GM19035 (cell line): ENCODE results near the gene MCF2L2.
A peak's percentile ranks its signal among the peaks of the same experiment; 100 is the strongest.
"Not testable (repeated sequence)": the region's sequence is repeated elsewhere in the genome, so short reads cannot be mapped to it uniquely, and the experiment has no call there.

Experiments used
- ATAC-seq: cut with Tn5 transposase; IDR thresholded peaks from one replicate; pipeline ENCODE4 v1.9.1; 2021; ENCODE audit not compliant: unreplicated experiment

Gene MCF2L2

GRCh38 chr3:183396662-183397391 lies 31.6 kb downstream of the MCF2L2 start:
- no peak for ATAC-seq

- ATAC-seq: no peak
Observed at GRCh38 chr3:183394150-183394549, 34.3 kb downstream of the MCF2L2 start.

GRCh38 chr3:183393625-183394024 lies 34.8 kb downstream of the MCF2L2 start:
- ATAC-seq: no peak

GRCh38 chr3:183392186-183393034 lies 36.0 kb downstream of the MCF2L2 start:
- ATAC-seq: no peak

DNA sequence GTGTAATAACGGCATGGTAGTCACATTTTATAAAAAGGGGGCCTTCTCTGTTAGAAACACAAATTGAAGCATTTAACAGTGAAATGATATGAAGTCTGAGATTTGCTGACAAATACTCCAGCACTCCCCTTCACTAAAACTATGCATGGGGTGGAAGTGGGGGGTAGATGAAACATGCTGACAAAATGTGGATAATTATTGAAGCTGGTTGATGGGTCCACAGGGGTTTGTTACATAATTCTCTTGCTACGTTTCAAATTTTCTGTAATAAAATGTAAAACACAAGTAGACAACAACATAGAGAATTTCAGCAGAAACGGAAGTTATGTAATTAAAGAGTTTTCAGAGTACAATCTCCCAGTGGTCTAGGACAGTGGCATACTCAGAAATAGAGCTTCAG lies 37.0 kb downstream of the MCF2L2 start:
- ATAC-seq: no peak

DNA sequence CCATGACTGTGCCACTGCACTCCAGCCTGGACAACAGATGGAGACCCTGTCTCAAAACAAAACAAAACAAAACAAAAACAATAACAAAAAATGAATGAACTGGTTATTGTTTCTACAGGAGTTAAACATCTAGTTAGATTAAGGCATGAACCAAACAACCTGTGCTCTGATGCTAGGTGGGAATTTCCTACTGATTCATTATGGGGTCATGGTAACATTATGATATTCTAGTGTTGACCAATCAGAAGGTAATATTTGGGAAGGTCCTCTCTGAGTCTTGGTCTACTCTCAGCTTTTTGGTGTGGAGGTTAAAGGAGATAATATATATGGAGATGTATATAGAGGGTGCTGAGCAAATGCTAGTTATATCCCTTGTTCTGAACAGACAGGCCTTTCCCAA lies 37.6 kb downstream of the MCF2L2 start:
- ATAC-seq: no peak

DNA sequence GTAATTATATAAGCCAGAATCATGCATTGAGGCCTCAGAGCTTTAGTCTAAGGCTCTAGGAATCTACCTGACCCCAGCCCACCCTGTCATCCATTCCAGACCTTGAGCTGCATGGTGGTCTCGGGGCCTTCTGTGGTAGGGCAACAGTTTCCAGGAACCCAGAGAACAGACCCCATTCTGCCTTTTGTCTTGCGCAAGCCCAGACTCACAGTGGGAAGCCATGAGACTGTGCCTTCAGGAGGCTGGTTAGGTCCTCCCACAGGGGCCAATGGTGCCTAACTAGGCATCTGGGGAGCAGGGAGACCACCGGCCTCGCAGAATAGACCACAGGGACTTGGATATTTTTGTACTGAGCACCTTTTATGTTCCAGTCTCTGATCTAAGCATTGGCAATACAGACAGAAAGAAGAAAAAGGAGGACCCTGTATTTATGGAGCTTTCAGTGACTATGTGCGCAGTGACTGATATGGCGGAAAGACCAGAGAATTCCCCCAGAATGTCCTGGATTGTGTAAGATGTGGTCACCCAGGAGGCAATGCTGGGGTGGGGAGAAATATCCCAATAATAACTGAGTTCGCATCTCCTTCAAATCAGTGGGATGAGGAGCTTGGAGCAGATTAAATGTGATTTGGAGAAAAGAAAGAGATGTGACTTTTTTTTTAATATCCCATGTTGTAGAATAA lies 40.1 kb downstream of the MCF2L2 start:
- ATAC-seq: no peak

- ATAC-seq: no peak
Observed at GRCh38 chr3:183387797-183388196, 40.6 kb downstream of the MCF2L2 start.

- no peak for ATAC-seq
Observed at GRCh38 chr3:183386651-183387050, 41.8 kb downstream of the MCF2L2 start.

GRCh38 chr3:183385698-183386613 lies 42.5 kb downstream of the MCF2L2 start:
- no peak for ATAC-seq

- ATAC-seq: no peak
Observed at GRCh38 chr3:183381673-183382072, 46.7 kb downstream of the MCF2L2 start.

- ATAC-seq: no peak
Observed at GRCh38 chr3:183381179-183381578, 47.2 kb downstream of the MCF2L2 start.

GRCh38 chr3:183378951-183379350 lies 49.5 kb downstream of the MCF2L2 start:
- ATAC-seq: no peak

DNA sequence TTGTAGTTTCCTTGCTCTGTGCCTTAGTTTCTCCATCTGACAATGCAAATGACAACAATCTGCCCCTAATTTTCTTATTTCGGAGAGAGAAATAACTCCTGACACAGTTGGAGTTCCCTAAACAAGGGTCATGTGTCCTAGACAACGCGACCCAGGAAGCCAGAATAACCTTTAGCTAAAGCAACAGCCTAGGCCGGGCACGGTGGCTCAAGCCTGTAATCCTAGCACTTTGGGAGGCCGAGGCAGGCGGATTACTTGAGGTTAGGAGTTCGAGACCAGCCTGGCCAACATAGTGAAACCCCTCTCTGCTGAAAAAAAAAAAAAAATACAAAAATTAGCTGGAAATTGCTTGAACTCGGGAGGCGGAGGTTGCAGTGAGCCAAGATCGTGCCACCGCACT lies 49.9 kb downstream of the MCF2L2 start:
- no peak for ATAC-seq

- no peak for ATAC-seq
Observed at GRCh38 chr3:183378008-183378407, 50.4 kb downstream of the MCF2L2 start.

DNA sequence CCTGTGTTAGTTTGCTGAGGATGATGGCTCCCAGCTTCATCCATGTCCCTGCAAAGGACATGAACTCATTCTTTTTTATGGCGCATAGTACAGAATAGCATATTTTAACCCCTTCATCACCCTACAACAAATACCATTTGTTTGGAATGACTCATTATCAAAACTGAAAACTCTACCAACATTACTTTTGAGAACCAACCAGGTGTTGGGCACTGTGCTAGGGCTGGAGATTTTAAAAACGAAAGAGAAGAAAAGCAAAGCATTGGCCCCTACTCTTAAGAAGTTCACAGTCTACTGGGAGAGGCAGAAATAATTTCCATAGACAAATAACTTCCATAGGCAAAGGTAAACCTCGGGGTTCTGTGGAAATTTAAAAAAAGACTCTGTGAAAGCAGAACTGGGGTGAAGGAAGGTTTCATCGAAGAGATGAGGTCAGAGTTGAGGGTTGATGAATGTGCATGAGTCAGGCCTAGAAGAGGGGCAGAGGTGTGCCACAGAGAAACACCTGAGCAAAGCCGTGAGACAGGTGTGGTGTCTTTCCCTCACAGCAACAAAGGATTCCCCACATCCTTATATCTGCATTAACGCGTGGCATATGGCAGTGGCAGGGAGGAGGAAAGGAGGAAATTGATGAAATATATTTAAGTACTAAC lies 51.0 kb downstream of the MCF2L2 start:
- ATAC-seq: peak; percentile 51

- ATAC-seq: no peak
Observed at GRCh38 chr3:183375787-183376186, 52.6 kb downstream of the MCF2L2 start.

DNA sequence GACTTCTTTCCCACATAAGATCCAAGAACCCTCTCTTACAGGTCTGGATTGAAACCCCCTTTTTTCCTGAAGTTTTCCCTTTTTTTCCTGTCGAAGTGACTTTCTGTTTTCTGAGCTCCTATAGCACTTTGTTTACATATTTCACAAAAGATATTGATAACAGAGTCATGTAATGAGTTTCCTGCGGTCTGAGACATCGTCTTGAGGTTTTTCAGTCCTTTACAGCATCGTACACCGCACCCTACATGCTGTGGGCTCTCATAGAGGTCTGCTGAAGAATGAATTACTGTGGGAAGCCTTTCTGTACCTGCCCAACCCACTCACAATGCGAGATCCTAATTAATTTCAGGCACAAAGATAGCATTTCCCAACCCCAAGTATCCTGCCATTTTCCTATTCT lies 53.1 kb downstream of the MCF2L2 start:
- ATAC-seq: no peak

DNA sequence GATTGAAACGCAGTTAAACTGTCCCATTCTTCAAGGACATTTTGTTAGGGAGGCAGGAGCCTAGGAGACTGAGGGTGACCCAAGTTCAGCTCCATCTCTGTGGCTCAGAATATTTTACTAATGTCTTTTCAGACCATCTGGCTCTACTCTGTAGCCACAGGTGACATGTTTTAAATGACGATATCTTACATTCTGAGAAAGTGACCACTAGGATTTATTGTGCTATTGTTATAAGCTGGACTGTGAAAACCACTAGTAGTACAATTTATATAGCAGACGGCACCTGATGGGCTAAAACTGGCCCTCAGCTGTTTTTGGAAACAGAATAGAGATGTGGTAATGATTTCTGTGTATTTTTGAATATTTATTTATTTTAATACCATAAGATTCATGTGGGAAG lies 55.5 kb downstream of the MCF2L2 start:
- ATAC-seq: no peak

- ATAC-seq: not testable (repeated sequence)
Observed at GRCh38 chr3:183371600-183371968, 56.8 kb downstream of the MCF2L2 start.
